BLaER1 treated with 17β-estradiol and CSF1 and Interleukin-3, amounts not matched to agents 10 nM and 100 nM (cell line): ENCODE results near the gene SLAMF9.

Experiments
- H3K27ac ChIP-seq, 11 experiments: shearing (Covaris generic); formaldehyde crosslinking; 2 replicates each; pipeline ENCODE4 v1.8.1; 2022
- H3K27me3 ChIP-seq, 11 experiments: shearing (Covaris generic); formaldehyde crosslinking; 2 replicates each; pipeline ENCODE4 v1.8.1; 2022
- H3K36me3 ChIP-seq, 11 experiments: shearing (Covaris generic); formaldehyde crosslinking; 2 replicates each; pipeline ENCODE4 v1.8.1; 2022
- H3K4me1 ChIP-seq, 10 experiments: shearing (Covaris generic); formaldehyde crosslinking; 2 replicates each; pipeline ENCODE4 v1.8.1; 2022
- H3K4me2 ChIP-seq, 11 experiments: shearing (Covaris generic); formaldehyde crosslinking; 2 replicates each; pipeline ENCODE4 v1.8.1; 2022
- H3K4me3 ChIP-seq, 10 experiments: shearing (Covaris generic); formaldehyde crosslinking; 2 replicates each; pipeline ENCODE4 v1.8.1; 2022
- H3K9ac ChIP-seq, 11 experiments: shearing (Covaris generic); formaldehyde crosslinking; 2 replicates each; pipeline ENCODE4 v1.8.1; 2022
- H3K9me3 ChIP-seq, 11 experiments: shearing (Covaris generic); formaldehyde crosslinking; replicated peaks in 1 of 11; 2 replicates each; pipeline ENCODE4 v1.8.1; 2022
- H4K20me1 ChIP-seq, 11 experiments: shearing (Covaris generic); formaldehyde crosslinking; 2 replicates each; pipeline ENCODE4 v1.8.1; 2022
- Cebpa-rat ChIP-seq, 11 experiments: shearing (Covaris generic); IDR thresholded peaks; 2 replicates each; pipeline ENCODE4 v1.8.1; 2022

The SLAMF9 gene

DNA sequence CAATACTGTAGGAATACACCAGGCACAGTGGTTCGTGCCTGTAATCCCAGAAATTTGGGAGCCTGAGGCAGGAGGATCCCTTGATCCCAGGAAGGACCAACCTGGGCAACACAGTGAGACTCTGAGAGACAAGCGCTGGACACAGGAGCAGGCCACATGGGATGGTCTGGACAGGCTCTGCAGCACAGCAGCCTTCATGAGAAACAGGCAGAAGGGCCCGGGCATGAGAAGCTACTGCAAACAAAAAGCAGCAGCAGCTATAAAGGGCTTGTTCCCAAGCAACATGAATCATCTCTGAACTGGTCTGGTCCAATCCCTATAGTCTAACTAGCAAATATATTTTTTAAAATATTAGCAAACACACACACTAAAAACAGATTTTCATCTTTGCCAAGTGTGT, 35.5 kb upstream of the SLAMF9 start:
- no peaks in the 10 kb centered on the region for H4K20me1 ChIP-seq
- no peak overlapping the region for H3K4me3 ChIP-seq
- H3K4me2 ChIP-seq = no peak overlapping the region
- H3K27me3 ChIP-seq = no peaks in the 10 kb centered on the region
- TF ChIP-seq Cebpa-rat (IDR thresholded peaks at IDR 0.05) = no peak
- no peaks in the 10 kb centered on the region for H3K9me3 ChIP-seq
- H3K4me1 ChIP-seq = peaks cover 0 to 10% (median 6%) of the 10 kb centered on the region in 10 experiments; a peak in 10 of 20 replicates
- no peak overlapping the region for H3K9ac ChIP-seq
- no peaks in the 10 kb centered on the region for H3K36me3 ChIP-seq
- H3K27ac ChIP-seq = no peak overlapping the region

DNA sequence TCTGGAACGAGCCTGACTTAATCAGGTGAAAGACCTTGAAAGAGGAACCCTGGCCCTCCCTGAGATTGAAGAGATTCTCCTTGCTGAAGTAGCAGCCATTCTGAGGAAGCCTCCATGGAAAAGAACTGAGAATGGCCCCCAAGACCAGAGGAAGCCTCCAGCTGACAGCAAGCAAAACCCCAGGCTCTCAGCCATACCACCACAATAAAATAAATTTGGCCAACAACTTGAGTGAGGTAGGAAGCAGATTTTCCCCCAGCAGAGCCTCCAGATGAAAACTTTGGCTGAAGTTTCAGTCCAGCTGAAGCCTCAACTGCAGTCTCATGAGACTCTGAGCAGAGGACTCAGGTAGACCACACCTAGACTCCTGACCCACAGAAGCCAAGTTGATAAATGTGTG, 34.0 kb upstream of the SLAMF9 start:
- no peaks in the 10 kb centered on the region for H3K27me3 ChIP-seq
- H3K36me3 ChIP-seq = no peaks in the 10 kb centered on the region
- no peak overlapping the region for H3K9ac ChIP-seq
- peaks cover 0 to 10% (median 6%) of the 10 kb centered on the region in 10 experiments; a peak in 10 of 20 replicates for H3K4me1 ChIP-seq
- no peaks in the 10 kb centered on the region for H3K9me3 ChIP-seq
- H3K4me3 ChIP-seq = no peak overlapping the region
- no peak overlapping the region for H3K27ac ChIP-seq
- no peaks in the 10 kb centered on the region for H4K20me1 ChIP-seq
- TF ChIP-seq Cebpa-rat (IDR thresholded peaks at IDR 0.05) = no peak
- H3K4me2 ChIP-seq = no peak overlapping the region

DNA sequence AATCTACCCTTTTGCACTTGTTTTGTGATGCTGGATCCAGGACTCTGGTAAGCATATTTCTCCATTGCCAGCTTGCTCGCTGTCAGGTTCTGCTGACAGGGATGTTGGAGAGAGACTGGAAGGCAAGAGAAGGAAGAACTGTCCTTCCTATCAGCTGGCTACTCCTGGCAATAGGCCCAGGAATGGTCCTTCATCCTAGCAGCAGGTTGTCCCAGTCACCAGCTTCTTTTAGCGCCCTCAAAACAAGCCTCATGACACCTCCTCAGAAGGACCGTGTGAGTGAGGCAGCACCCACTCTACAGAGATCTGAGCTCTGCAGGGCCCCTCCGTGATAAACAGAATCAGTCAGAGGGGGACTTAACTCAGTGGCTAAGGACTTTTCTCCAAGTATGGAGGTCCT, 33.1 kb upstream of the SLAMF9 start:
- H3K4me1 ChIP-seq = peaks cover 0 to 10% (median 6%) of the 10 kb centered on the region in 10 experiments; a peak in 10 of 20 replicates
- no peaks in the 10 kb centered on the region for H3K9me3 ChIP-seq
- no peak overlapping the region for H3K4me3 ChIP-seq
- H3K9ac ChIP-seq = no peak overlapping the region
- no peaks in the 10 kb centered on the region for H3K27me3 ChIP-seq
- H3K36me3 ChIP-seq = no peaks in the 10 kb centered on the region
- H3K27ac ChIP-seq = no peak overlapping the region
- no peak for TF ChIP-seq Cebpa-rat (IDR thresholded peaks at IDR 0.05)
- no peak overlapping the region for H3K4me2 ChIP-seq
- H4K20me1 ChIP-seq = no peaks in the 10 kb centered on the region

DNA sequence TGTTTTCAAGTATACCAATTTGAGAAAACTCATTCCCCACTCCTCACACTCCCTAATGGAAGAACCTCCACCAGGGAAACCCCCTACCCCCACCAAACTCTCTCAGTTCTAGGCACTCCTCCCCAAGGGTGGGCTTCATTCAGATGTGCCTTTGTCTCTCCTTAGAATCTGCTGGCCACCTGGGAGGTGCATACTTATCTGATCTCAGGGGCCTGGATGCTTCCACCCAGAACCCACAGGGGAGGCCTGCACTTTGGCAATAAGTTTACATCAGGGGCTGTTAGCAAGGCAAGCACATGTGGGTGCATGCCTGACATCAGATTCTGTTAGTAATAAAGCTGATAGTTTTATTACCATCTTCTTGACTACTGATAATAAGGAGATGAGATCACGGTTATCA, 32.5 kb upstream of the SLAMF9 start:
- no peak overlapping the region for H3K4me2 ChIP-seq
- H3K27me3 ChIP-seq = no peaks in the 10 kb centered on the region
- no peak overlapping the region for H3K4me3 ChIP-seq
- H3K4me1 ChIP-seq = peaks cover 0 to 6% (median 3%) of the 10 kb centered on the region in 10 experiments; a peak in 10 of 20 replicates
- H3K9ac ChIP-seq = no peak overlapping the region
- no peaks in the 10 kb centered on the region for H3K36me3 ChIP-seq
- H3K9me3 ChIP-seq = no peaks in the 10 kb centered on the region
- no peaks in the 10 kb centered on the region for H4K20me1 ChIP-seq
- no peak overlapping the region for H3K27ac ChIP-seq
- TF ChIP-seq Cebpa-rat (IDR thresholded peaks at IDR 0.05) = no peak

DNA sequence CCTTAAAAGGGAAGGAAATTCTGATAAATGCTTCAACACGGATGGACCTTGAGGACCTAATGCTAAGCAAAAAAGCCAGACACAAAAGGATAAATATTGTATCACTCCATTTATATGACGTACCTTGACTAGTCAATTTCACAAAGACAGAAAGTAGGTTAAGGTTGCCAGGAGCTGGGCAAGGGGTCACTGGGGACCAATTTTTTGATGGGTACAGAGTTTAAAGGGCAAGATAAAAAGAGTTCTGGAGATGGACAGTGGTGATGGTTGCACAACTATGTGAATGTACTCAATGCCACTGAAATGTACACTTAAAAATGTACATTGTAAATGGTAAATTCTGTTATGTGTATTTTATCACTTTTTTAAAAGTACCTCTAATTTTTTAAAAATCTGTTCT, 32.1 kb upstream of the SLAMF9 start:
- Histone ChIP-seq H3K4me2 (no peak overlapping the region), H3K27me3 (no peaks in the 10 kb centered on the region), H3K27ac (no peak overlapping the region), H3K4me3 (no peak overlapping the region), H3K36me3 (no peaks in the 10 kb centered on the region), H3K9me3 (no peaks in the 10 kb centered on the region), H4K20me1 (no peaks in the 10 kb centered on the region), H3K4me1 (peaks cover 0 to 2% (median 0%) of the 10 kb centered on the region in 10 experiments; a peak in 2 of 20 replicates), H3K9ac (no peak overlapping the region)
- TF ChIP-seq Cebpa-rat (IDR thresholded peaks at IDR 0.05) = no peak

DNA sequence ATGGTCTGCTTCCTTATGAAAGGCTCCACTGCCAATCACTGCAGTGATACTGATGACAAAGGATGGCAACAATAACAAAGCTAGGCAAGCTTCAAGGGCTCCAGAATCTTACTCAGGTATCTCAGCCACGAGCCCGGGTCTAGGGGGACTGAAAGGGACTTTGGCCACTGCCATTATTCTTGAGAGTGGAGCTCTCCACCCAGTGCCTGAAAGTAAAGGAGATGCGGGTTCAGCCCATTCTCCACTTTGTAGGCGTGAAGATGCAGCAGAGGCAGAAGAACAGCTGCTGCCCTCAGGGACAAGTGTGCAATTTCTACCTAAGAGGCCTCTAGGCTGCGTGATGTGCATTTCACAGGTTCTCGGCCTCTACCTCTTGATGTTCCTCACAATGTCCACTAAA, 31.4 kb upstream of the SLAMF9 start:
- Histone ChIP-seq H3K4me2 (no peak overlapping the region), H3K9ac (no peak overlapping the region), H3K4me1 (no peaks in the 10 kb centered on the region), H3K4me3 (no peak overlapping the region), H4K20me1 (no peaks in the 10 kb centered on the region), H3K27me3 (no peaks in the 10 kb centered on the region), H3K27ac (no peak overlapping the region), H3K9me3 (no peaks in the 10 kb centered on the region), H3K36me3 (no peaks in the 10 kb centered on the region)
- no peak for TF ChIP-seq Cebpa-rat (IDR thresholded peaks at IDR 0.05)

DNA sequence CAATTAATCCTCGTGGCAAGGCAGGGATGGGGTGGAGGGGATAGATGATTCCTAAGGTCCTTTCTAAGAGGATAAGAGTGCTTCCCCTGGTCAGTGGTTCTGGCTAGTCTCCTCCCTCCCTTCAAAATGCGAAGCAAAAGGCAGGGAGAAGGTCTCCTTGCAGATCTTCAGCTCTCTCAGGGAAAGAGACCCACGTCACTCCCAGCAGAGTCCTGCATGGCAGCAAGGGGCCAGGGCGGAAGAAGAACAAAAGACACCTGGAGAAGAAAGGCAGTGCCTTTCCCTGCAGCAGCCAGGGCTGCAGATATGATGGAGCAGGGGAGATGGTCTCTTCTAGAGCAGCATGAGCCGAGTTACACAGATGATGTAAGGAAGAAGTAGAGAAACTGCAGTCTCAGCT, 29.6 kb upstream of the SLAMF9 start:
- H3K4me1 ChIP-seq = no peaks in the 10 kb centered on the region
- H3K27ac ChIP-seq = no peak overlapping the region
- no peak overlapping the region for H3K4me2 ChIP-seq
- no peaks in the 10 kb centered on the region for H3K9me3 ChIP-seq
- no peaks in the 10 kb centered on the region for H4K20me1 ChIP-seq
- no peak overlapping the region for H3K4me3 ChIP-seq
- TF ChIP-seq Cebpa-rat (IDR thresholded peaks at IDR 0.05) = no peak
- H3K9ac ChIP-seq = no peak overlapping the region
- H3K36me3 ChIP-seq = no peaks in the 10 kb centered on the region
- no peaks in the 10 kb centered on the region for H3K27me3 ChIP-seq

DNA sequence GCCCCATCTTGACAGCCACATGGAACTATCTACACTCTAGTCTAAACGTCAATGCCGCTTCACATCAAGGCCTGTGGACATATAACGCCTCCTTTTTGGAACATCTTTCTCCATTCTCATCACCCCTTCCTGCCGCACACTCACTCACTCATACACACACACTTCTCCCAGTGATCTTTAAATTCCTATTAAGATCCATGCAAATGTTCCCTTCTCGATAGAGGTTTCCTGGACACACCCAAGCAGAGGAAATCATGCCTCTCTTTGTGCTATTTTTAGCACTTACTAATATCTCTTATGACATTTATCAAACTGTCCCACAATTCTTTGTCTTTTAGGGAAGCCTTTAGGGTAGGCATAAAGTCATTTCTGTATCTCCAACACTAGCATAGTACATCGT, 28.2 kb upstream of the SLAMF9 start:
- no peak overlapping the region for H3K4me2 ChIP-seq
- H3K9me3 ChIP-seq = no peaks in the 10 kb centered on the region
- H4K20me1 ChIP-seq = no peaks in the 10 kb centered on the region
- no peaks in the 10 kb centered on the region for H3K27me3 ChIP-seq
- H3K9ac ChIP-seq = no peak overlapping the region
- H3K36me3 ChIP-seq = no peaks in the 10 kb centered on the region
- no peak for TF ChIP-seq Cebpa-rat (IDR thresholded peaks at IDR 0.05)
- no peak overlapping the region for H3K27ac ChIP-seq
- H3K4me1 ChIP-seq = no peaks in the 10 kb centered on the region
- H3K4me3 ChIP-seq = no peak overlapping the region

DNA sequence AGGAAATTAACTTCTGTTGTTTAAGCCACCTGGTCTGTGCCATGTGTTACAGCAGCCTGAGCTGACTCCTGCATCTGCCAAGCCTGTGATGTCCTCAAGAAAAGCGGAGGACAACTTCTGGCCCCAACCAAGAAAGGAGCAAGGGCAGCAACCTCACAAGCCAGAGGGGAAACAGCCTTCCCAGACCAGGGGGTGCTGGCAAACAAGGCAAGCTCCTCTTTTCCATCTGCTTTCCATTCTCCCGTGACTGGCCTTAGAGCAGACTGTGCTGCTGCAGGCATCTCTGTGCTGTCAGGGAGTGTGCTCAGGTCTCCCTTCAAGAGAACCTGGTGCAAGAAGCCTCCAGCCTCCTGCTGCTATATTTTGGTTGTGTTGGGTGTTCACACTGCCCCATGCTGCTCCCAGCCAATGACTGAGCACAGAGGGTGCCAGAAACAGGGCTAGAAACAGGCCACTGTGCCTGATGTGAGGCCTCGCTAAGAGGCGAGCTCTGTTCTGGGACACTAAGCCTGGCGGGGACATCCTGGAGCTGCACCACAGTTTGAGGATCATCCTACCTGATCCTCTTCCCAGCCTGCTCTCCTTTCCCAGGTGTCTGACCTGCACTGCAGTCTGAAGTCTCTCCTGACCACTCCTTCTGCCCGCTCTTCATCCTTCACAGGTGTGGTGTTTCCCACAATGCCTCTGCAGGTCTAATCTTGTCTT, 27.5 kb upstream of the SLAMF9 start:
- H3K9me3 ChIP-seq = no peaks in the 10 kb centered on the region
- H3K4me1 ChIP-seq = no peaks in the 10 kb centered on the region
- no peaks in the 10 kb centered on the region for H3K27me3 ChIP-seq
- no peak overlapping the region for H3K27ac ChIP-seq
- no peaks in the 10 kb centered on the region for H3K36me3 ChIP-seq
- no peaks in the 10 kb centered on the region for H4K20me1 ChIP-seq
- H3K9ac ChIP-seq = no peak overlapping the region
- H3K4me3 ChIP-seq = no peak overlapping the region
- TF ChIP-seq Cebpa-rat (IDR thresholded peaks at IDR 0.05) = no peak
- no peak overlapping the region for H3K4me2 ChIP-seq

DNA sequence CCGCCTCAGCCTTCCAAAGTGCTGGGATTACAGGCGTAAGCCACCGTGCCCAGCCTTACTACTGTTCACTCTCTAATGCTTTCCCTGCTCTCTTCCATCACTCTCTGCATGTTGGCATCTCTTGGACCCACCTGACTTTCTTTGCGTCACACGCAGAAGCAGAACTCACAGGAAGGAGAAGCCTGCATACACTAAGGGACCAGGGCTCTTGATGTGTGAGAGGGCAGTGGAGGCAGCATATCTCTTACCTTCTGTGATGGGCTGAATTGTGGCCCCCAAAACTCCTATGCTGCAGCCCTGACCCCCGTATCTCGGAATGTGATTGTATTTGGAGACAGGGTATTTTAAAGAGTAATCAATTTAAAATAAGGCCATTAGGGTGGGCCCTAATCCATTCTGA, 26.7 kb upstream of the SLAMF9 start:
- Histone ChIP-seq H3K27ac (no peak overlapping the region), H3K4me1 (no peaks in the 10 kb centered on the region), H3K9me3 (no peaks in the 10 kb centered on the region), H3K27me3 (no peaks in the 10 kb centered on the region), H3K4me3 (no peak overlapping the region), H3K36me3 (no peaks in the 10 kb centered on the region), H3K9ac (no peak overlapping the region), H3K4me2 (no peak overlapping the region), H4K20me1 (no peaks in the 10 kb centered on the region)
- no peak for TF ChIP-seq Cebpa-rat (IDR thresholded peaks at IDR 0.05)
